Measurements from ENCODE around the gene EXOSC6. TPM values are rescaled to one million over a fixed set of nuclear protein-coding genes. Genes with fewer than 3 reads are reported as not detected.
"Not testable (repeated sequence)": the region's sequence is repeated elsewhere in the genome, so short reads cannot be mapped to it uniquely, and the experiment has no call there.

The EXOSC6 gene
- total RNA-seq, 1 donor from 2014 or later, result 32.0 TPM

- TF ChIP-seq, protein P1, sequence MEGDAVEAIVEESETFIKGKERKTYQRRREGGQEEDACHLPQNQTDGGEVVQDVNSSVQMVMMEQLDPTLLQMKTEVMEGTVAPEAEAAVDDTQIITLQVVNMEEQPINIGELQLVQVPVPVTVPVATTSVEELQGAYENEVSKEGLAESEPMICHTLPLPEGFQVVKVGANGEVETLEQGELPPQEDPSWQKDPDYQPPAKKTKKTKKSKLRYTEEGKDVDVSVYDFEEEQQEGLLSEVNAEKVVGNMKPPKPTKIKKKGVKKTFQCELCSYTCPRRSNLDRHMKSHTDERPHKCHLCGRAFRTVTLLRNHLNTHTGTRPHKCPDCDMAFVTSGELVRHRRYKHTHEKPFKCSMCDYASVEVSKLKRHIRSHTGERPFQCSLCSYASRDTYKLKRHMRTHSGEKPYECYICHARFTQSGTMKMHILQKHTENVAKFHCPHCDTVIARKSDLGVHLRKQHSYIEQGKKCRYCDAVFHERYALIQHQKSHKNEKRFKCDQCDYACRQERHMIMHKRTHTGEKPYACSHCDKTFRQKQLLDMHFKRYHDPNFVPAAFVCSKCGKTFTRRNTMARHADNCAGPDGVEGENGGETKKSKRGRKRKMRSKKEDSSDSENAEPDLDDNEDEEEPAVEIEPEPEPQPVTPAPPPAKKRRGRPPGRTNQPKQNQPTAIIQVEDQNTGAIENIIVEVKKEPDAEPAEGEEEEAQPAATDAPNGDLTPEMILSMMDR (IDR thresholded peaks at IDR 0.05), result no peak
- H3K9me3 Mint-ChIP-seq, result no peaks in the 10 kb centered on the region
- ChIA-PET POLR2A (interaction anchor here (0.6 kb wide), 1 partner anchor 137 kb away, joined by 4 read pairs; no protein-coding TSS in a partner anchor), CTCF (interaction anchor here (1.4 kb wide), 1 partner anchor 9 kb away, joined by 6 read pairs; no protein-coding TSS in a partner anchor)
- H3K36me3 Mint-ChIP-seq (ENCODE audit: low read depth), result peaks cover 80% of the 10 kb centered on the region
- intact Hi-C loops (cut with micrococcal nuclease), result loop anchor here (10.0 kb wide), 1 partner anchor 90 kb away; no protein-coding TSS in a partner anchor
- DNase-seq (no peak), ATAC-seq (ENCODE audit: low read depth) (no peak)
- no peaks in the 10 kb centered on the region for H3K27me3 Mint-ChIP-seq
- no peak overlapping the region for H3K4me3 Mint-ChIP-seq
- peaks cover 14% of the 10 kb centered on the region for H3K4me1 Mint-ChIP-seq
- no peak overlapping the region for H3K27ac Mint-ChIP-seq
These were observed 2.6 kb upstream of the EXOSC6 start for GRCh38 chr16:70254180-70254964.

GRCh38 chr16:70253291-70254106 lies 1.8 kb upstream of the EXOSC6 start:
- Mint-ChIP-seq H3K27me3 (no peaks in the 10 kb centered on the region), H3K27ac (no peak overlapping the region), H3K4me3 (no peak overlapping the region), H3K36me3 (ENCODE audit: low read depth) (peaks cover 74% of the 10 kb centered on the region), H3K9me3 (no peaks in the 10 kb centered on the region), H3K4me1 (peaks cover 18% of the 10 kb centered on the region)
- ATAC-seq (ENCODE audit: low read depth) (no peak), DNase-seq (no peak)
- TF ChIP-seq, protein P1 (IDR thresholded peaks at IDR 0.05), result no peak
- CTCF ChIA-PET, result no interaction called here
- intact Hi-C loops (cut with micrococcal nuclease), result loop anchor here (2.0 to 10.0 kb wide), 2 partner anchors 15 to 89 kb away; no protein-coding TSS in a partner anchor
- POLR2A ChIA-PET, result interaction anchor here (0.6 kb wide), 1 partner anchor 136 kb away, joined by 4 read pairs; no protein-coding TSS in a partner anchor

DNA sequence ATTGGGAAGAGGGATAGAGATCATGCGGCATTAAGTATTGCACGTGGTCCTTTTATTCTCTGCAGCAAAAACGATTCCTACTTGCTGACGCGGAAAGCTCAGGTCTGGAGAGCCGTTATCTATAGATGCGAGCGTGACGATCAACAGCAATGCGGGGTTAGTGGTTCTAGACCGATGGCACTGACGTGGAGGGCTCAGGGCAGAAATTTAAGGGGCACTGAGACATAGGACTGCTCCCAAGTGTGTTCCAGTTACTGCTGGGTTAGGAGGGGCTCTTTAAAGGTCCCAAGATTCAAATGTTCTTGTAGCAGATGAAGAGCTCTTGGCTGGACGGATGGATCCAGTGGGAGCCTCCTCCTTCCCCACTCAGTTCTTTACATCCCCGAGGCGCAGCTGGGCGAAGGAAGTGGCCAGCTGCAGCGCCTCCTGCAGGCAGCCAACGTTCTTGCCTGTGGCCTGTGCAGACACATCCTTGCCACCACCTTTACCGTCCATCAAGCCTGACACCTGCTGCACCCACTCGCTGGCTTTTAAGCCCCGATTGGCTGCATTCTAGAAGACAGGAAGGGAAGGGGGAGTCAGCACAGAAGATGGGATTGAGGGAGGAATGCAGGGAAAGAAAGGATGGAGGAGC lies 732 bp upstream of the EXOSC6 start:
- no peak for DNase-seq
- intact Hi-C loops (cut with micrococcal nuclease), result loop anchor here (2.0 to 10.0 kb wide), 2 partner anchors 14 to 88 kb away; no protein-coding TSS in a partner anchor
- CTCF ChIA-PET, result interaction anchor here (1.2 kb wide), 2 partner anchors 16 to 94 kb away, joined by 3 to 5 read pairs; no protein-coding TSS in a partner anchor
- Mint-ChIP-seq H3K27me3 (no peaks in the 10 kb centered on the region), H3K9me3 (no peaks in the 10 kb centered on the region), H3K4me3 (peak overlapping the region; percentile 89), H3K27ac (peak overlapping the region; percentile 94), H3K4me1 (peaks cover 24% of the 10 kb centered on the region), H3K36me3 (ENCODE audit: low read depth) (peaks cover 68% of the 10 kb centered on the region)
- no peak for ATAC-seq (ENCODE audit: low read depth)
- POLR2A ChIA-PET, result interaction anchor here (0.6 to 2.9 kb wide), 8 partner anchors 15 to 272 kb away, joined by 3 to 37 read pairs (median 5); partner anchors contain the start of genes AARS1, DDX19A and DDX19B
- TF ChIP-seq, protein P1 (IDR thresholded peaks at IDR 0.05), result no peak

- Mint-ChIP-seq H3K4me3 (peak overlapping the region; percentile 80), H3K4me1 (peaks cover 26% of the 10 kb centered on the region), H3K9me3 (no peaks in the 10 kb centered on the region), H3K27me3 (no peaks in the 10 kb centered on the region), H3K36me3 (ENCODE audit: low read depth) (peaks cover 56% of the 10 kb centered on the region), H3K27ac (peak overlapping the region; percentile 71)
- peak; percentile 49 for ATAC-seq (ENCODE audit: low read depth)
- ChIA-PET CTCF (interaction anchor here (1.2 kb wide), 1 partner anchor 17 kb away, joined by 3 read pairs; no protein-coding TSS in a partner anchor), POLR2A (interaction anchor here (0.6 to 2.9 kb wide), 8 partner anchors 13 to 274 kb away, joined by 3 to 37 read pairs (median 5); partner anchors contain the start of genes AARS1, DDX19A and DDX19B)
- TF ChIP-seq, protein P1 (IDR thresholded peaks at IDR 0.05), result no peak
- DNase-seq, result no peak
- intact Hi-C loops (cut with micrococcal nuclease), result loop anchor here (1.0 to 10.0 kb wide), 4 partner anchors 38 to 272 kb away; partner anchors contain the start of genes AARS1, COG4, DDX19A and SF3B3
These were observed 752 bp downstream of the EXOSC6 start for GRCh38 chr16:70250748-70251628.

- H3K27me3 Mint-ChIP-seq; CTCF ChIA-PET; ATAC-seq (ENCODE audit: low read depth); H3K9me3 Mint-ChIP-seq; DNase-seq; H3K27ac Mint-ChIP-seq: not testable (repeated sequence)
- peaks cover 43% of the 10 kb centered on the region for H3K36me3 Mint-ChIP-seq (ENCODE audit: low read depth)
- H3K4me1 Mint-ChIP-seq, result peaks cover 26% of the 10 kb centered on the region
- intact Hi-C loops (cut with micrococcal nuclease), result loop anchor here (2.0 to 10.0 kb wide), 2 partner anchors 39 to 85 kb away; partner anchors contain the start of gene AARS1
- peak overlapping the region; percentile 57 for H3K4me3 Mint-ChIP-seq
- POLR2A ChIA-PET, result interaction anchor here (0.5 kb wide), 1 partner anchor 868 kb away, joined by 3 read pairs; no protein-coding TSS in a partner anchor
These were observed 2.0 kb downstream of the EXOSC6 start for GRCh38 chr16:70249697-70250096.

GRCh38 chr16:70238773-70239172 lies 13.0 kb downstream of the EXOSC6 start:
- H3K9me3 Mint-ChIP-seq; CTCF ChIA-PET; H3K27me3 Mint-ChIP-seq; POLR2A ChIA-PET; DNase-seq; H3K4me3 Mint-ChIP-seq; ATAC-seq (ENCODE audit: low read depth); H3K27ac Mint-ChIP-seq; H3K4me1 Mint-ChIP-seq: not testable (repeated sequence)
- peaks cover 26% of the 10 kb centered on the region for H3K36me3 Mint-ChIP-seq (ENCODE audit: low read depth)
- intact Hi-C loops (cut with micrococcal nuclease), result loop anchor here (2.0 kb wide), 1 partner anchor 14 kb away; no protein-coding TSS in a partner anchor

Data from activated B cell treated with CpG ODN at 0.5 μM for 24 hours (primary cell).